ENCODE results near the gene MTG1. TPM values are rescaled to one million over a fixed set of nuclear protein-coding genes. Genes with fewer than 3 reads are reported as not detected.

MTG1 gene
- total and polyA plus RNA-seq, 10 of the 15 experiments (the other 5 are each of a cell fraction or from before 2014, with no cell fraction given) = 6.2 to 104 (median 62.5) TPM

DNA sequence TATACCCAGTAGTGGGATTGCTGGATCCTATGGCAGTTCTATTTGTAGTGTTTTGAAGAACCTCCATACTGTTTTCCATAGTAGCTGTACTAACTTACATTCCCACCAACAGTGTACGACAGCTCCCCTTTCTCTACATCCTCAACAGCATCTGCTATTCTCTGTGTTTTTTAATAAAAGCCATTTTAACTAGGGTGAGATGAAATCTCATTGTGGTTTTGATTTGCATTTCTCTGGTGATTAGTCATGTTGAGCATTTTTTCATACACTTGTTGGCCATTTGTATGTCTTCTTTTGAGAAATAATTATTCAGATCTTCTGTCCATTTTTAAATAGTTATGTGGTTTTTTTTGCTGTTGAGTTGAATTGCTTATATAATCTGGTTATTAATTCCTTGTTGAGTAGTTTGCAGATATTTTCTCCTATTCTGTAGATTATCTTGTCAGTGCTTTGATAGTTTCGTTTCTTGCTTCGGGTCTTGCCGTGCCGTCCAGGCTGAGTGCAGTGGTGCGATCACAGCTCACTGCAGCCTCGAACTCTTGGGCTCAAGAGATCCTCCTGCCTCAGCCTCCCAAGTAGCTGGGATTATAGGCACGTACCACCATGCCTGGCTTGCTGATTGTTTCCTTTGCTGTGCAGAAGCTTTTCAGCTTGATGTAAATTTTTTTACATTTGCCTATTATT lies 12.0 kb downstream of the MTG1 start:
- Histone ChIP-seq H3K27me3 (replicated peaks in 1 of 2; ENCODE audit: control insufficient read depth in 2 of 2, insufficient read depth in 2 of 2, low read length in 1 of 2) (no peaks in the 10 kb centered on the region), H3K4me2 (ENCODE audit: control insufficient read depth, insufficient read depth) (peak overlapping the region; percentile 75), H3K9me3 (replicated peaks; ENCODE audit: control insufficient read depth, insufficient read depth, low read length) (peaks cover 22% of the 10 kb centered on the region), H3K79me2 (ENCODE audit: control insufficient read depth, insufficient read depth, low read length) (peaks cover 12% of the 10 kb centered on the region), H2AFZ (ENCODE audit: control insufficient read depth, low read depth, low read length) (no peak overlapping the region), H4K20me1 (ENCODE audit: control insufficient read depth, insufficient read depth) (no peaks in the 10 kb centered on the region), H3K36me3 (ENCODE audit: control insufficient read depth in 2 of 2, insufficient read depth in 2 of 2, low read length in 1 of 2) (peaks cover 5 to 36% of the 10 kb centered on the region in 2 experiments), H3K4me1 (ENCODE audit: control insufficient read depth, insufficient read depth, low read length) (peaks cover 24% of the 10 kb centered on the region), H3K27ac (ENCODE audit: control insufficient read depth, insufficient read depth) (peak overlapping the region; percentile 64), H3K4me3 (0 out of 2 replicates have a peak overlapping the region, but pooled peaks have one; percentile 25), H3K9ac (ENCODE audit: control insufficient read depth, insufficient read depth, low read length) (no peak overlapping the region)
- CTCF ChIA-PET = interaction anchor here (1.2 kb wide), 1 partner anchor 76 kb away, joined by 6 read pairs; no protein-coding TSS in a partner anchor
- POLR2A ChIA-PET = interaction anchor here (0.7 kb wide), 1 partner anchor 87 kb away, joined by 5 read pairs; no protein-coding TSS in a partner anchor
- DNase-seq (ENCODE audit: low read depth, low spot score) = no peak
- SMC1A ChIA-PET (ENCODE audit: uncharacterized antibody, unreplicated experiment) = interaction anchor here (1.4 to 1.9 kb wide), 3 partner anchors 14 to 44 kb away, joined by 3 to 4 read pairs (median 4); no protein-coding TSS in a partner anchor
- intact Hi-C loops (cut with micrococcal nuclease; ENCODE audit: unreplicated experiment) = loop anchor here (2.0 kb wide), 1 partner anchor 17 kb away; no protein-coding TSS in a partner anchor
- TF ChIP-seq NFIC (IDR thresholded peaks at IDR 0.05; ENCODE audit: low read depth, low read length) = peak; percentile 33; the same call in 1 of the 2 replicates
- TF ChIP-seq TARDBP (IDR thresholded peaks at IDR 0.05; ENCODE audit: borderline replicate concordance) = no peak
- no peak for TF ChIP-seq TCF3 (IDR thresholded peaks at IDR 0.05; ENCODE audit: borderline replicate concordance, insufficient read depth, low read depth, low read length)
- 0 out of 2 replicates have a peak, but pooled peaks have one; percentile 16 for TF ChIP-seq SMARCA5 (IDR thresholded peaks at IDR 0.05)
- no peak for TF ChIP-seq SUZ12 (IDR thresholded peaks at IDR 0.05; ENCODE audit: unreplicated experiment)
- TF ChIP-seq PML (IDR thresholded peaks at IDR 0.05; ENCODE audit: low read length) = 0 out of 2 replicates have a peak, but pooled peaks have one; percentile 42
- TF ChIP-seq RUNX3 (IDR thresholded peaks at IDR 0.05; ENCODE audit: low read length) = peak; percentile 80
- TF ChIP-seq ATF7 (IDR thresholded peaks at IDR 0.05; ENCODE audit: low read depth) = peak; percentile 19; the same call in 1 of the 2 replicates
- TF ChIP-seq, protein P1, sequence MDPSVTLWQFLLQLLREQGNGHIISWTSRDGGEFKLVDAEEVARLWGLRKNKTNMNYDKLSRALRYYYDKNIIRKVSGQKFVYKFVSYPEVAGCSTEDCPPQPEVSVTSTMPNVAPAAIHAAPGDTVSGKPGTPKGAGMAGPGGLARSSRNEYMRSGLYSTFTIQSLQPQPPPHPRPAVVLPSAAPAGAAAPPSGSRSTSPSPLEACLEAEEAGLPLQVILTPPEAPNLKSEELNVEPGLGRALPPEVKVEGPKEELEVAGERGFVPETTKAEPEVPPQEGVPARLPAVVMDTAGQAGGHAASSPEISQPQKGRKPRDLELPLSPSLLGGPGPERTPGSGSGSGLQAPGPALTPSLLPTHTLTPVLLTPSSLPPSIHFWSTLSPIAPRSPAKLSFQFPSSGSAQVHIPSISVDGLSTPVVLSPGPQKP (IDR thresholded peaks at IDR 0.05; ENCODE audit: low read depth, low read length) = no peak
- peak; percentile 72; the same call in 1 of the 3 replicates for TF ChIP-seq POU2F2 (IDR thresholded peaks at IDR 0.05; ENCODE audit: borderline replicate concordance, low read depth, low read length)
- no peak for TF ChIP-seq TCF12 (IDR thresholded peaks at IDR 0.05; ENCODE audit: low read depth, low read length)
- TF ChIP-seq YY1 (IDR thresholded peaks at IDR 0.05; ENCODE audit: low read depth, low read length) = 0 out of 2 replicates have a peak, but pooled peaks have one; percentile 10
- peak; percentile 36; the same call in 1 of the 2 replicates for TF ChIP-seq MTA2 (IDR thresholded peaks at IDR 0.05; ENCODE audit: low read depth)
- TF ChIP-seq, protein P2, sequence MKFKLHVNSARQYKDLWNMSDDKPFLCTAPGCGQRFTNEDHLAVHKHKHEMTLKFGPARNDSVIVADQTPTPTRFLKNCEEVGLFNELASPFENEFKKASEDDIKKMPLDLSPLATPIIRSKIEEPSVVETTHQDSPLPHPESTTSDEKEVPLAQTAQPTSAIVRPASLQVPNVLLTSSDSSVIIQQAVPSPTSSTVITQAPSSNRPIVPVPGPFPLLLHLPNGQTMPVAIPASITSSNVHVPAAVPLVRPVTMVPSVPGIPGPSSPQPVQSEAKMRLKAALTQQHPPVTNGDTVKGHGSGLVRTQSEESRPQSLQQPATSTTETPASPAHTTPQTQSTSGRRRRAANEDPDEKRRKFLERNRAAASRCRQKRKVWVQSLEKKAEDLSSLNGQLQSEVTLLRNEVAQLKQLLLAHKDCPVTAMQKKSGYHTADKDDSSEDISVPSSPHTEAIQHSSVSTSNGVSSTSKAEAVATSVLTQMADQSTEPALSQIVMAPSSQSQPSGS (IDR thresholded peaks at IDR 0.05; ENCODE audit: low read length) = 0 out of 2 replicates have a peak, but pooled peaks have one; percentile 18
- TF ChIP-seq NBN (IDR thresholded peaks at IDR 0.05) = 0 out of 2 replicates have a peak, but pooled peaks have one; percentile 21
- TF ChIP-seq YBX1 (IDR thresholded peaks at IDR 0.05) = no peak
- peak; percentile 14; the same call in 1 of the 2 replicates for TF ChIP-seq FOXM1 (IDR thresholded peaks at IDR 0.05; ENCODE audit: low read depth, low read length)
- TF ChIP-seq JUNB (IDR thresholded peaks at IDR 0.05) = peak; percentile 62
- in situ Hi-C loops (cut with MboI) = no loop called here
- BruUV-seq (replicated peaks) = no TSS peak
- FAIRE-seq = peak; percentile 97
- WGBS (ENCODE audit: insufficient coverage, insufficient replicate concordance, low lambda C conversion rate, missing lambda C conversion rate) = 3% methylated on average over 8 of the region's 8 CpGs
- RAD21 ChIA-PET (ENCODE audit: unreplicated experiment) = interaction anchor here (0.7 kb wide), 1 partner anchor 92 kb away, joined by 4 read pairs; no protein-coding TSS in a partner anchor
- ATAC-seq = peak; percentile 68
